Stimulated activated CD8-positive, alpha-beta memory T cell treated with anti-CD3 and anti-CD28 coated beads, Interleukin-15, amount 100 ng/mL, for 48 hours (primary cell): Measurements from ENCODE around the gene DLGAP1.

Experiments used
- DNase-seq, 2 donors: peaks; one replicate each; pipeline ENCODE4 v3.0.0-alpha.2; 2020; ENCODE audit warnings: low read depth in 2 of 2

Gene DLGAP1

DNA sequence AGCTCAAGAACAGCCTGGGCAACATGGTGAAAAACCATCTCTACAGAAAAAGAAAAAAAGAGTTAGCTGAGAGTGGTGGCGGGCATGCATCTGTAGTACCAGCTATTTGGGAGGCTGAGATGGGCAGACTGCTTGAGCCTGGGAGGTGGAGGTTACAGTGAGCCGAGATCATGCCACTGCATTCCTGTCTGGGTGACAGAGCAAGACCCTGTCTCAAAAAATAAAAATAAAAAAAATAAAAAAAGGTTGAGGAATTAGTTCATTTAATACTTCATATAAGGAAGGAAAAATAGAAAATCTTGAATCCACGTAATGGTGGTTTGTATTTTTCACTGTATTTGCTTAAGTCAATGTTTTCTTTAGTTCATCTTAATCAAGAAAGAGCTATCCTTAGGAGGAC is 763.4 kb downstream of the DLGAP1 start:
- no peak for DNase-seq

DNA sequence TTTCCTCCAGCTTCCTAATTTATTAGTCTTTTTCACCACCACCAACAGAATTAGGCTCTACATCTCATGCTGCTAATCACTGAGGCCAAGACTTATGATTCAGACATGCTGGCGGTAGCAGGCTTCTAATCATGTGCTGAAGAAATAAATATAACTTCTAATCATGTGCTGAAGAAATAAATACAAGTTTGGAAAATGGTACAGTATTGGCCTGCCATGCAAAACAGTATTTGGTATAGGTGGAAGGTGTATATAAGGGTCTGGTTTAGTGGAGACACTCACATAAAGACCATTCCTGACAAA is 764.4 kb downstream of the DLGAP1 start:
- DNase-seq = no peak

DNA sequence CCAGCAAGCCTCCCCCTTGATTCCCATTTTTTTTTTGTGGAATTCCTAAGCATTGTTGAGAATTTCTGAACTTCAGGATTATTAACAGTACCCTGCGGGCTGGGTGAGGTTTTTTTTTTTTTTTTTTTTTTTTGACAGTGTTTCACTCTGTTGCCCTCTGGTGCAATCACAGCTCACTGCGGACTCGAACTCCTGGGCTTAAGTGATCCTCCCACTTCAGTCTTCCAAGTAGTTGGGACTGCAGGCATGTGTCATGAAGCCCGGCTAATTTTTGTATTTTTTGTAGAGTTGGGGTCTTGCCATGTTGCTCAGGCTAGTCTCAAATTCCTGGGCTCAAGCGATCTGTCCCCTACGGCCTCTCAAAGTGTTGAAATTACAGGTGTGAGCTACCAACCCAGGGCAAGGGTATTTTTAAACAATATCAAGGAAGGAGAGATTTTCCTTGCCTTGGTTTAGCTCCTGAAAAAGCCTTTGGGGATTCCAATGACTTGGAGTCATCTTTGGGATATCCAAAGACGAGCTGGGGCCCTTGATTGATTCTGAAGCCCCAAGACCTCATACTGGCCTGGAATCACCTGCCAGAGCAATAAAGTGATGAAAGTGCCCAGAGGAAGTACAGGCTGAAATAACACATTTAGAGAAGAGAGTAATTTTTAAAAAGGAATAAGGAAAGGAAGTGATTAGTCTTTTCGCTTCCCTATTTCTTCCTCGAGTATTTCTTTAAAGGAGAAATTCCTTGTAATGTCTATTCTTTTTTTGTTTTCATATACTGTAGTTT is 764.9 kb downstream of the DLGAP1 start:
- no peak for DNase-seq

GRCh38 chr18:3689091-3689490 is 766.0 kb downstream of the DLGAP1 start:
- no peak for DNase-seq

GRCh38 chr18:3688690-3689089 is 766.4 kb downstream of the DLGAP1 start:
- no peak for DNase-seq

GRCh38 chr18:3683483-3683882 is 771.6 kb downstream of the DLGAP1 start:
- no peak for DNase-seq

- no peak for DNase-seq
Measured at GRCh38 chr18:3682061-3682460, 773.0 kb downstream of the DLGAP1 start.

DNA sequence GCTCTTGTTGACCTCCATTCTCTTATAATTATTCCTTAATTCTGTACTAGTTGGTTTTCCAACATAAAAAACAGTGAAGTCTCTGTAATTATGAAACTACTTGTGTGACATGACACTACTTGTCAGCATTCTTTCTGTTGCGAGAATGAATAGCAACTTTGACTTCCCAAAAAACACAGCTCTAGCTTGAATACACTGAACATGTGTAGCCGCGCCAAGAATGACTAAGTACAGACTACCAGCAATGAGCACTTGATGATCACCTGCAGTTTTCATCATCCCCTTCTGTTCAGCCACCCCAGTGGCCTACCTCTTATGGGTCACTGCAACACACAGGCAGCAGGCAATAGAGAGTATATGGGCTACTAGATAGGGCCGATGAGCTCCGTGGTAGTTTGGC is 775.9 kb downstream of the DLGAP1 start:
- no peak for DNase-seq

DNA sequence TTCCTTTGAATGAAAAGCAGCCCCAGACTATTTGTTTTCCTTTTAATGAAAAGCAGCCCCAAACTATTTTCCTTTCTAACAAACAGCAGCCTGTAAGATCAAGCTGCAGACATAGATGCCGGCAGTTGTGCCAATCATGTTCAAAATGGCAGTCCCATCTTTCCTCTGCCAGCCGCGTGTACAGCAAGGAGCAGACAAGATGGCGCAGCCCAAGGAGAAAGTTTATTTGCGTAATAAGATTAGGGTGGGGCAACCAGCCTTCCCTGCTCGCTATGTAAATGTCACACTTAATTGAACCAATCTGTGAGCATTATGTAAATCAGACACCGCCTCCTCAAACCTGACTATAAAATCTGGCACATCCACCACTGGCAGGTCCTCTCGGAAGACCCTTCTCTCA is 779.1 kb downstream of the DLGAP1 start:
- DNase-seq = no peak

DNA sequence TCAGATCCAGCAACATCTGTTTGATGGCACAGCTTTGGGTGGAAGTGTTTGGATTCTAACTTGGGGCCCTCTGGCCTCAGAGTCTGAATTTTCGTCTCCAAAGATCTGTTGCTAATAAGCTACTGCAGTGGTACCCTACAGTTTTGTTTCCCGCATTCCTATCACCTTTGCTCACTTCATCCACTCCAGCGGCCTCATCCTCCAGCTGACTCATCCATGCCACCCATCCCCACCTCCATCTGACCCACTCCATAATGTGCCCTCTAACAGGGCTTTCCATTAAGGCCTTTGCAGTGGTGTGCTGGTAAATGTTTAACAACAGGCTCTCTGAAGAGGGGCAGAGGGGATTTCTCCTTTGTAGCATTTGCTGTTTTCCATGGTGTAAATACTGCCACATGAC is 779.7 kb downstream of the DLGAP1 start:
- no peak for DNase-seq

- no peak for DNase-seq
Measured at GRCh38 chr18:3671176-3671575, 783.9 kb downstream of the DLGAP1 start.

DNA sequence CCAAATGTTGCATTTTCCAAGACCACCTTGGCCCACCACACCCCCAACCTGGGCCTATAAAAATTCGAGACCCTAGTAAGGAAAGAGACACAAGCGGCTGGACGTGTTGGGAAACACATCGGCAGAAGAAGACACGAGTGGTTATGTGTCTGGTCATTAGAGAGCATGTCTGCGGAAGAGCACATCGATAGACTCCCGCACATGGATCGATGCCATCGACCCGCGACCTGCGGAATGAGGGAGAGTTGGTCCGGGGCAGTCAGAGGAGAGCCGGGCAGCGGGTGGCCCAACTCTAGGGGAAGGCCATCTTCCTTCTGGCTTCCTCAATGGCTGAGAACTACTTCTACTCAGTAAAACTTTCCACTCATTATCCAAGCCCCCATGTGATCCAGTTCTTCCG is 785.7 kb downstream of the DLGAP1 start:
- no peak for DNase-seq

DNA sequence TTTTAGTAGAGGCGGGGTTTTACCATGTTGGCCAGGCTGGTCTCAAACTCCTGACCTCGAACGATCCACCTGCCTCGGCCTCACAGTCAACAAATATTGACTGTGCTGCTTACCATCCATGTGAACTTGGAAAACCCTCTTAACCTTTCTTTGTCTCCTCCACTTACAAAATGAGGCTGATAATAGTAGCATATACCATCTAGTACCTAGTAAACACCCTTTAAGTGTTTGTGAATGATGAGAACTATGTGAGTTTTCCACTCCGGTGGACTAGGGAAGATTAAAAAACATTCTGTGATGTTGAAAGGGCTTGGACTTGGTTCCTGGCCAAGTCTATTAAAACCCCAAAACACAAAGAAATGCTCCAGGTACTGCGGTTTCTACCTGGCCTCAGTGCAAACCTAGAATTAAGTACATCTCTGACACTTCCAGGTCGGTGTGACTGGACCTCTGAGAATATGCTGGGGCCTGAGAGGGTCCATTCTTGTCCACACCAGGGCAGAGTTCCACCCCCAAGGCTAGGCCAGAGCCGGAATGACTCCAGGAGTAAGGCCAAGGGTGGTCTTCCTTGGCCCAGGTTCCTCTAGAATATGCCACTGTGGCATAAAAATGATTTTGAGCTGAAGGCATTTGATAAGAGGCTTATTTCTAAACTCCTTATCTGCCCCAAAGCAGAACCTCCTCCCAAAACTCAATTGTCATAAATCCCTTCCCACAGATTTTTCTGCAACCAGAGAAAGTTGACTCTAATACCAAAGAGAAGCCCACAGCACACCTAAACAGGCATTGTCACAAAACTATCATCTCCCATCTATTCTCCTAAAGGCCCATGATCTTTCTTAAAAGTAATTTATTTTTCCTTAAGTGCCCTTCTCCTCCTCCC is 787.6 kb downstream of the DLGAP1 start:
- DNase-seq = no peak

DNA sequence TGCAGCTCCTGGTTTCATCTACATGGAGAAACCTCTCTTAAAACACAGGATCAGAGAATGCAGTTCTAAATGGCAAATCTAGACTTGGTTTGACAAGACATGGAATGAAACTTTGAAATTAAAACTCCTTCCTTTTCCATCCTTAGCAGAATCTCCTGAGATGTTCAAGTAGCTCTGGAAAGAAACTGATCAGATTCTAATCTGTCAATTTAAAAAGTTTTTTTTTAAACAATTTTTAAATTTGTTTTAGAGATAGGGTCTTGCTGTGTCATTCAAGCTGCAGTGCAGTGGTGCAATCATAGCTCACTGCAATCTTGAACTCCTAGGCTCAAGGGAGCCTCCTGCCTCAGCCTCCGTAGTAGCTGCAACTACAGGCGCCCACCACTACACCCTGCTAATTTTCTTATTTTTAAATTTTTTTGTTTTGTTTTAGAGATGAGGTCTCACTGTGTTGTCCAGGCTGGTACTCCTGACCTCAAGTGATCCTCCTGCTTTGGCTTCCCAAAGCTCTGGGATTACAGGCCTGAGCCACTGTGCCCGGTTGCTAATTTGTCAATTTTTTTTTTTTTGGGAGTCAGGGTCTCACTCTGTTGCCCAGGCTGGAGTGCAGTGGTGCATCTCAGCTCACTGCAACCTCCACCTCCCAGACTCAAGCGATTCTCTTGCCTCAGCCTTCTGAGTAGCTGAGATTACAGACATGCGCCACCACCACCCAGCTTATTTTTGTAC is 788.4 kb downstream of the DLGAP1 start:
- no peak for DNase-seq

- peak; percentile 37 to 38 for DNase-seq
Measured at GRCh38 chr18:3665780-3666525, 789.2 kb downstream of the DLGAP1 start.

DNA sequence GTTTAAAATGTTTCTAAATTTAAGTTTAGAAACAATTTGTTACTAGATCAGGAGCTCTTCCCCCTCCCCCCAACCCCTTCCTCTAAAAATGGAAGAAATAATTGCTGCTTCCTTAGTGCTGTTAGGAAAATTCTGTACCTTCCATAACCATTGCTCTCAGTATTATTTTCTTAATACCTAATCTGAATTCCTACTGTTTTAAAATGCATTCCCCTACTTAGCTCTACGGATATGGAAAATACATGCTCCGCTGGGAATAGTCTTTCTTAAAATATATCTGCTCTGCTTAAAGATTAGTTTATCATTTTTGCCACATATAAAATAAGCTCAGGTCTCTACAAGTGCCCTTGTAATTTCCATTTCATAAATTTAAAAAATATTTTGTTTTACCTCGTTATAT is 789.9 kb downstream of the DLGAP1 start:
- no peak for DNase-seq

DNA sequence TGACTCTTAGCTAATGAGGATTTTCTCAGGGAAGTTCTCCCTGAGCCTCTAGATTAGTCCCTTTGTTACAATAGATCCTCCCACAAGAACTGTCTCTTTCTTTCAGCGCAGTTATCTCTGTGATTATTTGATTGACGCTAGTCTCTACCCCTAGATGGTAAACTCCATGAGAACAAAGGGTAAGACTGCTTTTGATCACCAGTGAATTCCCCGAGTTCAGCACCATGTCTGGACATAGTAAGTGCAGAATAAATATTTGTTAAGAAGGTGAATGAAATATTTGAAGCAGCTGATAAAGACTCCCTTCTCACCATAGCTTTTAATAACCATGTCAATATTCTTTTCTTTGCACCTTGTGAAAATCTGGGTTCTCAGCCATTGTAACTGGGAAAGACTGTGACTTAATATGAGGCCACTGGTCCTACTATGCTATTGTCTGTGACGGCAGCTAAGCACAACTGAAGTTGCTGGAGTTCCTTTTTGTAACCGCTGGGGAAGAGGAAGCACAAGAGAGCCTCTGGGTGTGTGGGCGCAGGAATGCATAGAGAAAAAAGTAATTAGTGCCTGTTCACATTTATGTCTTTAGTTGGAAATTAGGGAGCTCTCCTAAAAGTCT is 790.4 kb downstream of the DLGAP1 start:
- DNase-seq = no peak

- DNase-seq = no peak
Measured at GRCh38 chr18:3663870-3664512, 791.1 kb downstream of the DLGAP1 start.

DNA sequence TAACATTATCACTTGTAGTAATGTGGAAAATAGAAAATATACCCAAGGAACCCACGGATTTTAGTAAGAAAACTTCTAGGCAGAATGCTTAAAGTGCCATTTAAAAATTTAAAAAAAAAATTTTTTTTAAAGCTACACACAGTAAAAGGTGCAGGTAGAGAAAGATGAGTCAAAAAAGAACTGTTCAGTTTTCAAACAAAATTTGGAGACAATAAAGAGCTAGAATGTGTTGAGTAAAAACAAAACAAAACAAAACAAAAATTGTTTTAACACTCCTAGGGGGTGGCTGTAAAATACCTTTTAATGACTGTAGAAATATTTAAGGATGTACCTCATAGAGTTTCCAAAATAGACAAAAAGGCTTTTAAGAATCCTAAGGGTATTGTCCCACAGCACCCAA is 793.1 kb downstream of the DLGAP1 start:
- no peak for DNase-seq

DNA sequence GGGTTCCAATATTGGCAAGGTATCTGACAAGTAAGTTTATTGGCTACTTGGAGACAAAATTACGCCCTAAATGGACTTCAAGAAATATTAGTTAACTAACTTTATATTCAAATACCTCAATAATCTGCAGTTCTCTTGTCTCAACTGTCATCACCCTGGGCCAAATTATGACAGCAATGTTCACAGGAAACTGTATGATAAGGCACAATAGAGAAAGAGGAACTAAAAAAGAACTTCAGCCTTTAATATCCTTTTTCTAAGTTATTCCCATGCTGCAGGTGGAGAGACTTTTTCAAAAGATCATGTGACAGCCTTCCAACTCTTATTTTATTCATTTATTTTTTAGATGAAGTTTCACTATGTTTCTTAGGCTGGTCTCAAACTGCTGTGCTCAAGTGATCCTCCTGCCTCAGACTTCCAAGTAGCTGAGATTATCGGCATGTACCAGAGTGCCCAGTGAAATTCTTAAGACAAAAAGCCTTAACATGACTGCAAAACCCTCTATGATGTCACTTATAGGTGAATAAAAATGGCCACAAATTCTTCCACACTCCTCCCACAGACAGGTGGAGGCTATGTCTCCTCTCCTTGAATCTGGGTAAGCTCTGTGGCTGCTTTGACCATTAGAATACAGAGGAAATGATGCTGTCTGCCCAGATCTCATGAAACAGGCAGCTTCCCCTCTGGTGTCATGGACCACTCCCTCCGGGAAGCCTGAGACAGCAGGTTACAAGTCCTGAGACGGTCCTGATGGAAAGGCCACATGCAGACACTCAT is 794.2 kb downstream of the DLGAP1 start:
- DNase-seq = no peak
